ENCODE data around the gene COPS4. TPM values are rescaled to one million over a fixed set of nuclear protein-coding genes. Genes with fewer than 3 reads are reported as not detected.
"Not testable (repeated sequence)": the region's sequence is repeated elsewhere in the genome, so short reads cannot be mapped to it uniquely, and the experiment has no call there.

The COPS4 gene
- total RNA-seq, 4 donors from 2014 or later = 29.5 to 62.1 (median 43.0) TPM

GRCh38 chr4:83108101-83108861 lies 73.3 kb downstream of the COPS4 start:
- no peak for TF ChIP-seq EP300 (IDR thresholded peaks at IDR 0.05)
- TF ChIP-seq, protein P1, sequence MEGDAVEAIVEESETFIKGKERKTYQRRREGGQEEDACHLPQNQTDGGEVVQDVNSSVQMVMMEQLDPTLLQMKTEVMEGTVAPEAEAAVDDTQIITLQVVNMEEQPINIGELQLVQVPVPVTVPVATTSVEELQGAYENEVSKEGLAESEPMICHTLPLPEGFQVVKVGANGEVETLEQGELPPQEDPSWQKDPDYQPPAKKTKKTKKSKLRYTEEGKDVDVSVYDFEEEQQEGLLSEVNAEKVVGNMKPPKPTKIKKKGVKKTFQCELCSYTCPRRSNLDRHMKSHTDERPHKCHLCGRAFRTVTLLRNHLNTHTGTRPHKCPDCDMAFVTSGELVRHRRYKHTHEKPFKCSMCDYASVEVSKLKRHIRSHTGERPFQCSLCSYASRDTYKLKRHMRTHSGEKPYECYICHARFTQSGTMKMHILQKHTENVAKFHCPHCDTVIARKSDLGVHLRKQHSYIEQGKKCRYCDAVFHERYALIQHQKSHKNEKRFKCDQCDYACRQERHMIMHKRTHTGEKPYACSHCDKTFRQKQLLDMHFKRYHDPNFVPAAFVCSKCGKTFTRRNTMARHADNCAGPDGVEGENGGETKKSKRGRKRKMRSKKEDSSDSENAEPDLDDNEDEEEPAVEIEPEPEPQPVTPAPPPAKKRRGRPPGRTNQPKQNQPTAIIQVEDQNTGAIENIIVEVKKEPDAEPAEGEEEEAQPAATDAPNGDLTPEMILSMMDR (IDR thresholded peaks at IDR 0.05) = no peak
- TF ChIP-seq POLR2A (IDR thresholded peaks at IDR 0.05) = no peak
- DNase-seq (ENCODE audit: low spot score in 2 of 2) = no peak
- WGBS, 2 donors = 90 to 92% methylated on average over 26 of the region's 26 CpGs
- Histone ChIP-seq H3K4me3 (no peak overlapping the region), H3K9me3 (no peaks in the 10 kb centered on the region), H3K27ac (no peak overlapping the region), H3K36me3 (no peaks in the 10 kb centered on the region), H3K4me1 (peaks cover 0 to 12% (median 0%) of the 10 kb centered on the region in 4 donors), H3K27me3 (peaks cover 0 to 3% of the 10 kb centered on the region in 2 donors)

GRCh38 chr4:83109480-83110222 lies 74.7 kb downstream of the COPS4 start:
- peak overlapping the region in 3 of 4 donors; percentile 30 to 78 (median 34) for H3K27ac ChIP-seq
- H3K27me3 ChIP-seq = peaks cover 0 to 3% of the 10 kb centered on the region in 2 donors
- peak overlapping the region; percentile 36 to 65 (median 58) for H3K4me3 ChIP-seq
- no peaks in the 10 kb centered on the region for H3K9me3 ChIP-seq
- 1 to 2% methylated on average over 26 to 50 of the region's 64 CpGs for WGBS, 2 donors
- peaks cover 0 to 12% (median 0%) of the 10 kb centered on the region in 4 donors for H3K4me1 ChIP-seq
- no peak for DNase-seq (ENCODE audit: low spot score in 2 of 2)
- no peaks in the 10 kb centered on the region for H3K36me3 ChIP-seq
- TF ChIP-seq, protein P1 (IDR thresholded peaks at IDR 0.05) = no peak
- TF ChIP-seq EP300 (IDR thresholded peaks at IDR 0.05) = no peak
- no peak for TF ChIP-seq POLR2A (IDR thresholded peaks at IDR 0.05)

GRCh38 chr4:83110223-83110945 lies 75.4 kb downstream of the COPS4 start:
- Histone ChIP-seq H3K27ac (peak overlapping the region in 3 of 4 donors; percentile 30 to 78 (median 34)), H3K4me1 (peaks cover 0 to 12% (median 0%) of the 10 kb centered on the region in 4 donors), H3K27me3 (peaks cover 0 to 3% of the 10 kb centered on the region in 2 donors), H3K36me3 (no peaks in the 10 kb centered on the region), H3K4me3 (peak overlapping the region; percentile 36 to 65 (median 58)), H3K9me3 (no peaks in the 10 kb centered on the region)
- DNase-seq (ENCODE audit: low spot score in 2 of 2) = peak; percentile 65 to 73
- peak in 1 of 2 donors; percentile 14 for TF ChIP-seq EP300 (IDR thresholded peaks at IDR 0.05)
- TF ChIP-seq, protein P1 (IDR thresholded peaks at IDR 0.05) = peak; percentile 14 to 53 (median 45)
- TF ChIP-seq POLR2A (IDR thresholded peaks at IDR 0.05) = no peak
- WGBS, 2 donors = 4% methylated on average over 18 of the region's 18 CpGs

- peak overlapping the region in 1 of 4 donors; percentile 78 for H3K27ac ChIP-seq
- DNase-seq (ENCODE audit: low spot score in 2 of 2) = no peak
- TF ChIP-seq POLR2A (IDR thresholded peaks at IDR 0.05) (no peak), EP300 (IDR thresholded peaks at IDR 0.05) (no peak)
- TF ChIP-seq, protein P1 (IDR thresholded peaks at IDR 0.05) = no peak
- H3K4me1 ChIP-seq = peaks cover 0 to 12% (median 0%) of the 10 kb centered on the region in 4 donors
- H3K36me3 ChIP-seq = no peaks in the 10 kb centered on the region
- no peaks in the 10 kb centered on the region for H3K9me3 ChIP-seq
- peaks cover 0 to 3% of the 10 kb centered on the region in 2 donors for H3K27me3 ChIP-seq
- WGBS, 2 donors = 75 to 79% methylated on average over 8 of the region's 8 CpGs
- no peak overlapping the region for H3K4me3 ChIP-seq
These were observed 76.2 kb downstream of the COPS4 start for GRCh38 chr4:83110970-83111750.

DNA sequence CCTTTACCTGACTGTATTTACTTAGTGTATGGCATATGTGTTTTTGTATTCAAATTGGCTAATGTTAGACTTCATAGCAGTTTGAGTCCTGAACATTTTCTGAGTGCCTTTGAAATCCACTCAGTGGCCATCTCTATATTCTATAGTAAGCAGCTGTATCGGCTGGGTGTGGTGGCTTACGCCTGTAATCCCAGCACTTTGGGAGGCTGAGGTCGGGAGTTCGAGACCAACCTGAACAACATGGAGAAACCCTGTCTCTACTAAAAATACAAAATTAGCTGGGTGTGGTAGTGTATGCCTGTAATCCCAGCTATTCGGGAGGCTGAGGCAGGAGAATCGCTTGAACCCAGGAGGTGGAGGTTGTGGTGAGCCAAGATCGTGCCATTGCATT lies 76.8 kb downstream of the COPS4 start:
- Histone ChIP-seq H3K4me1 (peaks cover 0 to 12% (median 0%) of the 10 kb centered on the region in 4 donors), H3K27ac (peak overlapping the region in 1 of 4 donors; percentile 25)
- H3K27me3 ChIP-seq; H3K9me3 ChIP-seq; H3K36me3 ChIP-seq; H3K4me3 ChIP-seq; DNase-seq (ENCODE audit: low spot score in 2 of 2): not testable (repeated sequence)
- 86 to 90% methylated on average over 7 of the region's 7 CpGs for WGBS, 2 donors
